Ishikawa (cell line): Measurements from ENCODE around the gene HCK.

Experiments
- CEBPB ChIP-seq: IDR thresholded peaks from 2 replicates; pipeline ENCODE4 v1.6.1; 2012
- CREB1 ChIP-seq: IDR thresholded peaks from 2 replicates; pipeline ENCODE4 v1.6.1; 2012; ENCODE audit warnings: low read depth
- EGR1 ChIP-seq: IDR thresholded peaks from 2 replicates; pipeline ENCODE4 v1.6.1; 2012
- EP300 ChIP-seq: IDR thresholded peaks from 2 replicates; pipeline ENCODE4 v1.6.1; 2012; ENCODE audit warnings: borderline replicate concordance
- FOXM1 ChIP-seq: IDR thresholded peaks from 2 replicates; pipeline ENCODE4 v1.6.1; 2012; ENCODE audit warnings: low read depth, borderline replicate concordance
- NFIC ChIP-seq: IDR thresholded peaks from 2 replicates; pipeline ENCODE4 v1.6.1; 2012
- RAD21 ChIP-seq: IDR thresholded peaks from 2 replicates; pipeline ENCODE4 v1.6.1; 2012; ENCODE audit warnings: low read depth
- TAF1 ChIP-seq: IDR thresholded peaks from 2 replicates; pipeline ENCODE4 v1.6.1; 2012; ENCODE audit warnings: low read depth, mild to moderate bottlenecking
- TCF12 ChIP-seq: IDR thresholded peaks from 2 replicates; pipeline ENCODE4 v1.6.1; 2012; ENCODE audit warnings: low read depth
- TEAD4 ChIP-seq: IDR thresholded peaks from 2 replicates; pipeline ENCODE4 v1.6.1; 2012
- YY1 ChIP-seq: IDR thresholded peaks from 2 replicates; pipeline ENCODE4 v1.6.1; 2012; ENCODE audit warnings: low read depth
- ZBTB7A ChIP-seq: IDR thresholded peaks from 2 replicates; pipeline ENCODE4 v1.6.1; 2012; ENCODE audit warnings: low read depth
- TF ChIP-seq, protein P1 (sequence below): IDR thresholded peaks from 2 replicates; pipeline ENCODE4 v1.6.1; 2012; ENCODE audit warnings: low read depth, mild to moderate bottlenecking
- TF ChIP-seq, protein P2 (sequence below): IDR thresholded peaks from 2 replicates; pipeline ENCODE4 v1.6.1; 2012
- TF ChIP-seq, protein P3 (sequence below): IDR thresholded peaks from 2 replicates; pipeline ENCODE4 v1.6.1; 2012

Gene HCK

DNA sequence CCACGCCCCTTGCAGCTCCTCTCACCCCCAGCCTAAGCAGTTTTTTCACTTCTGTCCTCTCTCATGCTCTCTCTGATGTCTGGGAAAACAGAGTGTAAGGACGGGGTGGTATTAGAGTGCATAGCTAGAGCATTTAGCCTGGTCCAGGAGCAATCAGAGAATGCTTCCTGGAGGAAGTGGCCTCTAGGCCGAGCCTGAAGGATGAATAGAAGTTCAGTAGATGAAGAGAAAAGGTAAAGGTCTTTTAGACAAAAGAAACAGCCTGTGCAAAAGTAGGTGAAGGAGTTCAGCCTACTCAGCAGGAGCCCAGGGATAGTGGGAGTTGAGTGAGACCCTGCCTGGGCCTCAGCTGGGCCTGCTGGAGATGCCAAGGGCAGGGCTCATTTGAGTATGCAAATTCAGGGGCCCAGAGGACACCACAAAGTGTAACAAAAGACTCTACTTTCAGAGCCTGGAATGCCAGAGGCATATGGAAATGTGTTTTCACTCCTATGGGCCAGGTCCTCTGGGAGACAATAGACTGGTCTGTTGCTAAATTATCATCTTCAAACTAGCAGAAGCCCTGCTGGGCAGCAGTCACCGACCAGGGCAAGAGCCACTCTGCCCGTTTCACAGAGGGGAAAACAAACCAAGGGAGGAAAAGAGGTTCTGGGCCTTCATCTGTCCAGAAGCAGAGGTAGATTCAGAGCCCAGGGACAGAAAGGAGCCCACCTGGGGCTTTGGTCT, 37.8 kb downstream of the HCK start:
- TF ChIP-seq CREB1: no peak
- no peak for TF ChIP-seq YY1
- TF ChIP-seq TCF12: no peak
- no peak for TF ChIP-seq EGR1
- TF ChIP-seq ZBTB7A: no peak
- no peak for TF ChIP-seq NFIC
- no peak for TF ChIP-seq EP300
- TF ChIP-seq RAD21: no peak

DNA sequence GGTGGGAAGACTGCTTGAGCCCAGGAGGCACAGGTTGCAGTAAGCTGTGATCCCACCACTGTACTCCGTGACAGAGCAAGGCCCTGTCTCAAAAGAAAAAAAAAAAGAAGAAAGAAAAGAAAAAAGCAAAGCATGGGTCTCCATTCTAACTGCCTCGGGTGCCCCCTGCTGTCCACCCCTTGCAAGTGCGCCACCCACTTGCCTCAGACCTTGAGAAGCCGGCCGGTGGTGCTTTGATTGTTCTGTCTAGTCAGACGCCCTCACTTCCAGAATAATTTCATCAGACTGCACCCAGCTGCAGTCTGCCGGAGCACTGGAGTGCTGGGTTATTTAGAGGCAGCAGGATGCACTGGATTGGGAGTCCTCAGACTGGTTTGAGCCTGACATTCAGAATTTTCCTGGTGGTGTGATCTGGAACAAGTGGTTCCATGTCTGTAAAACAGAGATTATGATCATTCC, 39.9 kb downstream of the HCK start:
- TF ChIP-seq CEBPB: no peak
- no peak for TF ChIP-seq EGR1
- TF ChIP-seq RAD21: peak; percentile 85

DNA sequence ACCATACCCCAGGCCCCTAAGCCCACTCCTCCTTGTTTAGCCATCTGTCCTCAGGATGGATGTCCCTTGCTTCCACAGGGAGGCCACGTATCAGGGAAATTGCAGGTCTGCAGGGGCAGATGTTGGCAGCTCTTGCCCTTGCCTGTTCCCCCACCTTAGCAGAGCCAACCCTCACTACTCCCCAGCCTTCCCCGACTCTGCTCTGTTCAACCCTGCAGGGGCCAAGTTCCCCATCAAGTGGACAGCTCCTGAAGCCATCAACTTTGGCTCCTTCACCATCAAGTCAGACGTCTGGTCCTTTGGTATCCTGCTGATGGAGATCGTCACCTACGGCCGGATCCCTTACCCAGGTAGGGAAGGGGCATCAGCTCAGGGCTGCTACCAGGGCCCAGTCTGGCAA, 46.7 kb downstream of the HCK start:
- no peak for TF ChIP-seq ZBTB7A
- TF ChIP-seq, protein P1, sequence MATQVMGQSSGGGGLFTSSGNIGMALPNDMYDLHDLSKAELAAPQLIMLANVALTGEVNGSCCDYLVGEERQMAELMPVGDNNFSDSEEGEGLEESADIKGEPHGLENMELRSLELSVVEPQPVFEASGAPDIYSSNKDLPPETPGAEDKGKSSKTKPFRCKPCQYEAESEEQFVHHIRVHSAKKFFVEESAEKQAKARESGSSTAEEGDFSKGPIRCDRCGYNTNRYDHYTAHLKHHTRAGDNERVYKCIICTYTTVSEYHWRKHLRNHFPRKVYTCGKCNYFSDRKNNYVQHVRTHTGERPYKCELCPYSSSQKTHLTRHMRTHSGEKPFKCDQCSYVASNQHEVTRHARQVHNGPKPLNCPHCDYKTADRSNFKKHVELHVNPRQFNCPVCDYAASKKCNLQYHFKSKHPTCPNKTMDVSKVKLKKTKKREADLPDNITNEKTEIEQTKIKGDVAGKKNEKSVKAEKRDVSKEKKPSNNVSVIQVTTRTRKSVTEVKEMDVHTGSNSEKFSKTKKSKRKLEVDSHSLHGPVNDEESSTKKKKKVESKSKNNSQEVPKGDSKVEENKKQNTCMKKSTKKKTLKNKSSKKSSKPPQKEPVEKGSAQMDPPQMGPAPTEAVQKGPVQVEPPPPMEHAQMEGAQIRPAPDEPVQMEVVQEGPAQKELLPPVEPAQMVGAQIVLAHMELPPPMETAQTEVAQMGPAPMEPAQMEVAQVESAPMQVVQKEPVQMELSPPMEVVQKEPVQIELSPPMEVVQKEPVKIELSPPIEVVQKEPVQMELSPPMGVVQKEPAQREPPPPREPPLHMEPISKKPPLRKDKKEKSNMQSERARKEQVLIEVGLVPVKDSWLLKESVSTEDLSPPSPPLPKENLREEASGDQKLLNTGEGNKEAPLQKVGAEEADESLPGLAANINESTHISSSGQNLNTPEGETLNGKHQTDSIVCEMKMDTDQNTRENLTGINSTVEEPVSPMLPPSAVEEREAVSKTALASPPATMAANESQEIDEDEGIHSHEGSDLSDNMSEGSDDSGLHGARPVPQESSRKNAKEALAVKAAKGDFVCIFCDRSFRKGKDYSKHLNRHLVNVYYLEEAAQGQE: peak; percentile 44; the same call in 1 of the 2 replicates
- TF ChIP-seq, protein P2, sequence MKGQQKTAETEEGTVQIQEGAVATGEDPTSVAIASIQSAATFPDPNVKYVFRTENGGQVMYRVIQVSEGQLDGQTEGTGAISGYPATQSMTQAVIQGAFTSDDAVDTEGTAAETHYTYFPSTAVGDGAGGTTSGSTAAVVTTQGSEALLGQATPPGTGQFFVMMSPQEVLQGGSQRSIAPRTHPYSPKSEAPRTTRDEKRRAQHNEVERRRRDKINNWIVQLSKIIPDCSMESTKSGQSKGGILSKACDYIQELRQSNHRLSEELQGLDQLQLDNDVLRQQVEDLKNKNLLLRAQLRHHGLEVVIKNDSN: no peak

DNA sequence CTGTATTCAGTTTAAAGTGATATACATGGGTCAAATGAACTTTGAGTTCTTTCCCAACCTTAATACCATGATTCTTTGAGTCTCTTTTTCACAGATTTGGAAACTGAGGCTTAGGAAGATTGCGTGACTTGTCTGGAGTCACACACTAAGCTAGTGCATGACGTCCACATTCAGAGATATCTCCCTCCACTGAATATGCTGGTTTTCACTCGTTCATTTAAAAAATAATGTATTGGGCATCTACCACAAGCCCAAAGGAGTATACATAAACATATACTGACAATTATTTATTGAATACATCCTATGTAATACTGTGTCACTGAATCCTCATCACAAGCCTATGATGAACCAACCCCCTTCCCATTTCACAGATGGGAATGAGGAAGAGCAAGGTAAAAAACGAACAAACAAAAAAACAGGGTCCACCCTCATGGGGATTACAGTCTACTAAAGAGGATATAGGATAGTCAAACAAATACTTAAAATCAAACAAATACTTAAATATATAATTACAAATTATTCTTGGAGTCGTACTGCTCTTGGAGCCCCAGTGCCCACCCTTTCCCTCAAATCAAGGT, 56.9 kb downstream of the HCK start:
- TF ChIP-seq TAF1: no peak
- TF ChIP-seq, protein P1: no peak
- TF ChIP-seq ZBTB7A: no peak
- TF ChIP-seq EGR1: no peak
- no peak for TF ChIP-seq EP300
- no peak for TF ChIP-seq YY1
- TF ChIP-seq, protein P3, sequence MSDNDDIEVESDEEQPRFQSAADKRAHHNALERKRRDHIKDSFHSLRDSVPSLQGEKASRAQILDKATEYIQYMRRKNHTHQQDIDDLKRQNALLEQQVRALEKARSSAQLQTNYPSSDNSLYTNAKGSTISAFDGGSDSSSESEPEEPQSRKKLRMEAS: no peak
- no peak for TF ChIP-seq CEBPB
- no peak for TF ChIP-seq CREB1
- no peak for TF ChIP-seq RAD21
- TF ChIP-seq TEAD4: no peak
- TF ChIP-seq NFIC: no peak
- no peak for TF ChIP-seq TCF12

DNA sequence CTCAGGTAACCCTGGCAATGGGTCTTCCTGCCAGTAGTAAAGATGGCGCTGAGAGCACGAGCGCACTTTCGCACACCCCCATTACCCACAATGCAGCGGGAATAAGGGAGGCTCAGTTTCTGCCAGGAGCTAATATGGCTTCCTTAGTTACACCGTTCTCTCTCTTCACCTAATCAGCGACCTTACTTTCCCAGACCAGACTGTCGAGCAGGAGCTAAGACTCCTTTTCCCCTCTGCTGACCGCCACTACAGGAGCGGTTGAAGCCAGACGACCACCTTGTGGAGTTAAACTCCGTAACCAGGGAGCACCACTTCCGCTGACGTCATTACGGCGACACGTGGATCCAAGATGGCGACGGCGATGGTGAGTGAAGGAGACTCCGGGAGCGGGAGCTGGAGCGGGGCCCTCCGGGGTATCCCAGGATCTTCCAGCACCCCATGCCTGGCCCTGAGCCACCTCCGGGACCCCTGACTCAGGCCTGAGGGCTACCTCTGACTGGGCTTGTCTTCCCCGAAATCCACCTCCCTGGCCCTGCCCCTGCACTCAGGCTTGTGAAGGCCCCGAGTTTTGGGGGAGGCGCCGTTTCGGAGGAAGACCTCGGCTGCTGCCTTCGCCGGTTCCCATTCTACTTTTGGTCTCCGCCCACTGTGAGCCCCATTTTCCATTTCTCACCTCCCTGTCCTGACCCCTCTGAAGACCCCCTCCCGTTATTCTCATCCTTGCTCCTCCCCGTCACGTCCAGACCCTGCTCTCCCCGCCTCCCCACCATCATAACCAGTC, 57.5 kb downstream of the HCK start, which contains the start of gene TM9SF4:
Gene TM9SF4, plus strand, starts transcription at position 323 of the 781 bp plus-strand sequence. Its CDS starts 27 bp downstream, at position 350.
- TF ChIP-seq, protein P3: peak; percentile 88
- TF ChIP-seq NFIC: 0 out of 2 replicates have a peak, but pooled peaks have one; percentile 4
- no peak for TF ChIP-seq RAD21
- TF ChIP-seq, protein P2: peak; percentile 86
- TF ChIP-seq TEAD4: no peak
- TF ChIP-seq, protein P1: no peak
- peak; percentile 94 for TF ChIP-seq EGR1
- TF ChIP-seq TAF1: peak; percentile 98
- TF ChIP-seq EP300: no peak
- peak; percentile 80 for TF ChIP-seq CREB1
- TF ChIP-seq ZBTB7A: no peak; the same call in 1 of the 2 replicates
- no peak for TF ChIP-seq FOXM1
- peak; percentile 99 for TF ChIP-seq YY1
- no peak for TF ChIP-seq CEBPB
- peak; percentile 56; the same call in 1 of the 2 replicates for TF ChIP-seq TCF12
